Measurements from ENCODE around the gene AQP2. TPM values are rescaled to one million over a fixed set of nuclear protein-coding genes. Genes with fewer than 3 reads are reported as not detected.

AQP2 gene
- polyA plus RNA-seq, 1 of the 3 experiments (the other 2 are of a cell fraction), result not detected

GRCh38 chr12:49947593-49948226 lies 2.8 kb upstream of the AQP2 start:
- Histone ChIP-seq H3F3A (replicated peaks; ENCODE audit: insufficient read depth) (no peaks in the 10 kb centered on the region), H3K27me3 (ENCODE audit: insufficient read depth) (no peaks in the 10 kb centered on the region), H3K36me3 (replicated peaks in 1 of 2; ENCODE audit: control insufficient read depth in 1 of 2, insufficient read depth in 2 of 2, low read length in 1 of 2) (no peaks in the 10 kb centered on the region), H3K9ac (no peak overlapping the region), H3K79me2 (ENCODE audit: insufficient read depth) (no peaks in the 10 kb centered on the region), H3K27ac (ENCODE audit: low read depth in 2 of 2, low read length in 1 of 2) (no peak overlapping the region), H3K9me2 (no peaks in the 10 kb centered on the region), H4K20me1 (ENCODE audit: insufficient read depth) (no peaks in the 10 kb centered on the region), H3K4me3 (ENCODE audit: low read depth in 2 of 2, low read length in 1 of 2) (no peak overlapping the region), H2AFZ (ENCODE audit: low read depth) (no peak overlapping the region), H3K4me1 (ENCODE audit: control insufficient read depth in 1 of 2, insufficient read depth in 2 of 2, low read depth in 1 of 2, low read length in 1 of 2) (peaks cover 0 to 20% of the 10 kb centered on the region in 2 experiments; a peak in 1 of 4 replicates), H3K4me2 (no peak overlapping the region), H3K9me3 (no peaks in the 10 kb centered on the region)
- TF ChIP-seq FOXJ3 (CRISPR knock-in tag; IDR thresholded peaks at IDR 0.05), result no peak
- TF ChIP-seq FOSL2 (IDR thresholded peaks at IDR 0.05; ENCODE audit: borderline replicate concordance, low read depth), result no peak
- no peak for TF ChIP-seq RCOR1 (IDR thresholded peaks at IDR 0.05; ENCODE audit: low read length)
- TF ChIP-seq GABPA (IDR thresholded peaks at IDR 0.05; ENCODE audit: low read depth), result no peak
- no peak for TF ChIP-seq CHD2 (IDR thresholded peaks at IDR 0.05; ENCODE audit: low read length, partially characterized antibody)
- no peak for TF ChIP-seq JUND (IDR thresholded peaks at IDR 0.05)
- no peak for TF ChIP-seq RXRA (IDR thresholded peaks at IDR 0.05; ENCODE audit: borderline replicate concordance, low read depth)
- TF ChIP-seq USF1 (IDR thresholded peaks at IDR 0.05; ENCODE audit: borderline replicate concordance, low read depth), result no peak
- TF ChIP-seq ELF1 (IDR thresholded peaks at IDR 0.05), result no peak
- no peak for TF ChIP-seq TCF12 (IDR thresholded peaks at IDR 0.05)
- no peak for TF ChIP-seq YY1 (IDR thresholded peaks at IDR 0.05; ENCODE audit: low read depth)
- no peak for TF ChIP-seq PBX3 (IDR thresholded peaks at IDR 0.05)
- no peak for TF ChIP-seq MXI1 (IDR thresholded peaks at IDR 0.05; ENCODE audit: low read depth, low read length)
- no peak for TF ChIP-seq GATA2 (CRISPR knock-in tag; IDR thresholded peaks at IDR 0.05)
- no peak for TF ChIP-seq NFIC (IDR thresholded peaks at IDR 0.05; ENCODE audit: borderline replicate concordance)
- no peak for TF ChIP-seq MEF2A (IDR thresholded peaks at IDR 0.05; ENCODE audit: borderline replicate concordance, low read depth)
- TF ChIP-seq RFX5 (IDR thresholded peaks at IDR 0.05; ENCODE audit: low read length), result no peak
- TF ChIP-seq IRF3 (IDR thresholded peaks at IDR 0.05; ENCODE audit: low read depth, low read length), result no peak
- TF ChIP-seq TEAD4 (IDR thresholded peaks at IDR 0.05; ENCODE audit: borderline replicate concordance, insufficient read depth), result no peak
- CTCF ChIA-PET, result interaction anchor here (1.5 to 6.1 kb wide), 6 partner anchors 12 to 124 kb away, joined by 3 to 101 read pairs (median 44); partner anchors contain the start of gene AQP5
- 78% methylated on average over 5 of the region's 7 CpGs for WGBS (ENCODE audit: low lambda C conversion rate)
- no peak for DNase-seq
- POLR2A ChIA-PET, result no interaction called here

Data from SK-N-SH (cell line).